ENCODE measurements around the gene DHRS9. TPM values are rescaled to one million over a fixed set of nuclear protein-coding genes. Genes with fewer than 3 reads are reported as not detected.

DHRS9 gene
- total RNA-seq, 4 donors from 2014 or later: 0.15 to 0.58 (median 0.31) TPM; not detected in 1

- WGBS, 2 donors (ENCODE audit: low coverage in 1 of 2): 34 to 61% methylated on average over 7 to 8 of the region's 8 CpGs
- H3K27ac ChIP-seq: no peak overlapping the region
- TF ChIP-seq EP300 (IDR thresholded peaks at IDR 0.05) (no peak), CTCF (IDR thresholded peaks at IDR 0.05) (no peak), POLR2AphosphoS5 (IDR thresholded peaks at IDR 0.05) (no peak), POLR2A (IDR thresholded peaks at IDR 0.05) (no peak)
These were observed 22.6 kb downstream of the DHRS9 start for GRCh38 chr2:169091761-169092519.

GRCh38 chr2:169093535-169093934 lies 24.2 kb downstream of the DHRS9 start:
- Histone ChIP-seq H3K4me3 (no peak overlapping the region), H3K27ac (no peak overlapping the region), H3K4me1 (no peaks in the 10 kb centered on the region), H3K9me3 (no peaks in the 10 kb centered on the region), H3K27me3 (no peaks in the 10 kb centered on the region), H3K36me3 (no peaks in the 10 kb centered on the region)
- TF ChIP-seq POLR2A (IDR thresholded peaks at IDR 0.05): no peak
- TF ChIP-seq POLR2AphosphoS5 (IDR thresholded peaks at IDR 0.05): no peak
- no peak for TF ChIP-seq EP300 (IDR thresholded peaks at IDR 0.05)
- TF ChIP-seq CTCF (IDR thresholded peaks at IDR 0.05): no peak
- 39 to 46% methylated on average over 2 of the region's 2 CpGs for WGBS, 2 donors (ENCODE audit: low coverage in 1 of 2)
- no peak for ATAC-seq

More at GRCh38 chr2:169091761-169092519, 22.6 kb downstream of the DHRS9 start:
- H3K27me3 ChIP-seq: no peaks in the 10 kb centered on the region
- no peaks in the 10 kb centered on the region for H3K9me3 ChIP-seq
- H3K4me3 ChIP-seq: no peak overlapping the region
- no peaks in the 10 kb centered on the region for H3K4me1 ChIP-seq
- H3K36me3 ChIP-seq: no peaks in the 10 kb centered on the region
- ATAC-seq: peak; percentile 41

GRCh38 chr2:169094676-169095075 lies 25.3 kb downstream of the DHRS9 start:
- H3K4me3 ChIP-seq: no peak overlapping the region
- WGBS, 2 donors (ENCODE audit: low coverage in 1 of 2): 100% methylated on average over 1 of the region's 1 CpG
- no peak overlapping the region for H3K27ac ChIP-seq
- no peaks in the 10 kb centered on the region for H3K4me1 ChIP-seq
- H3K36me3 ChIP-seq: no peaks in the 10 kb centered on the region
- no peaks in the 10 kb centered on the region for H3K9me3 ChIP-seq
- TF ChIP-seq POLR2A (IDR thresholded peaks at IDR 0.05) (no peak), EP300 (IDR thresholded peaks at IDR 0.05) (no peak), CTCF (IDR thresholded peaks at IDR 0.05) (no peak), POLR2AphosphoS5 (IDR thresholded peaks at IDR 0.05) (no peak)
- ATAC-seq: no peak
- H3K27me3 ChIP-seq: no peaks in the 10 kb centered on the region

GRCh38 chr2:169095621-169096105 lies 26.3 kb downstream of the DHRS9 start:
- no peak overlapping the region for H3K27ac ChIP-seq
- H3K27me3 ChIP-seq: no peaks in the 10 kb centered on the region
- no peaks in the 10 kb centered on the region for H3K36me3 ChIP-seq
- no peak overlapping the region for H3K4me3 ChIP-seq
- H3K4me1 ChIP-seq: no peaks in the 10 kb centered on the region
- no peak for ATAC-seq
- H3K9me3 ChIP-seq: no peaks in the 10 kb centered on the region
- 60 to 70% methylated on average over 4 to 5 of the region's 5 CpGs for WGBS, 2 donors (ENCODE audit: low coverage in 1 of 2)
- TF ChIP-seq EP300 (IDR thresholded peaks at IDR 0.05) (no peak), POLR2AphosphoS5 (IDR thresholded peaks at IDR 0.05) (no peak)

- ATAC-seq: no peak
- H3K9me3 ChIP-seq: no peaks in the 10 kb centered on the region
- WGBS, 2 donors (ENCODE audit: low coverage in 1 of 2): 35% methylated on average over 1 of the region's 1 CpG; no CpG with 5 or more reads in 1 of the 2 donors
- H3K27ac ChIP-seq: no peak overlapping the region
- no peak for TF ChIP-seq POLR2AphosphoS5 (IDR thresholded peaks at IDR 0.05)
- TF ChIP-seq EP300 (IDR thresholded peaks at IDR 0.05): no peak
- no peaks in the 10 kb centered on the region for H3K36me3 ChIP-seq
- no peak overlapping the region for H3K4me3 ChIP-seq
- H3K27me3 ChIP-seq: no peaks in the 10 kb centered on the region
- H3K4me1 ChIP-seq: no peaks in the 10 kb centered on the region
These were observed 35.5 kb downstream of the DHRS9 start for GRCh38 chr2:169104848-169105247.

- Histone ChIP-seq H3K27me3 (no peaks in the 10 kb centered on the region), H3K4me1 (no peaks in the 10 kb centered on the region), H3K9me3 (no peaks in the 10 kb centered on the region), H3K36me3 (no peaks in the 10 kb centered on the region), H3K27ac (no peak overlapping the region), H3K4me3 (no peak overlapping the region)
- 77% methylated on average over 1 of the region's 1 CpG; no CpG with 5 or more reads in 1 of the 2 donors for WGBS, 2 donors (ENCODE audit: low coverage in 1 of 2)
- TF ChIP-seq EP300 (IDR thresholded peaks at IDR 0.05) (no peak), POLR2A (IDR thresholded peaks at IDR 0.05) (no peak), POLR2AphosphoS5 (IDR thresholded peaks at IDR 0.05) (no peak), CTCF (IDR thresholded peaks at IDR 0.05) (no peak)
- ATAC-seq: no peak
These were observed 36.1 kb downstream of the DHRS9 start for GRCh38 chr2:169105476-169105875.
